Measurements from ENCODE around the gene TAF1B. TPM values are rescaled to one million over a fixed set of nuclear protein-coding genes. Genes with fewer than 3 reads are reported as not detected.

TAF1B gene
- 15.2 TPM for polyA plus RNA-seq (2012; ENCODE audit: insufficient read depth, insufficient read length)

GRCh38 chr2:9843229-9844035 lies at the start of gene TAF1B:
TAF1B (plus strand) TSS chr2:9843474; CDS start chr2:9843542, 68 bp downstream.
- peak within 1 kb of the TSS; percentile 90 for H3K4me3 ChIP-seq (ENCODE audit: low read length)
- peak; percentile 96 for DNase-seq (ENCODE audit: low read depth, low spot score)

GRCh38 chr2:9793918-9794717 lies 49.2 kb upstream of the TAF1B start:
- no peak overlapping the region for H3K4me3 ChIP-seq (ENCODE audit: low read length)
- no peak for DNase-seq (ENCODE audit: low read depth, low spot score)

- no peak for DNase-seq (ENCODE audit: low read depth, low spot score)
- H3K4me3 ChIP-seq (ENCODE audit: low read length), result no peak overlapping the region
Measured at GRCh38 chr2:9795071-9795470, 48.2 kb upstream of the TAF1B start.

- no peak overlapping the region for H3K4me3 ChIP-seq (ENCODE audit: low read length)
- no peak for DNase-seq (ENCODE audit: low read depth, low spot score)
Measured at GRCh38 chr2:9796056-9797010, 46.9 kb upstream of the TAF1B start.

- H3K4me3 ChIP-seq (ENCODE audit: low read length), result no peak overlapping the region
Measured at GRCh38 chr2:9797086-9797485, 46.2 kb upstream of the TAF1B start.

GRCh38 chr2:9797681-9798556 lies 45.4 kb upstream of the TAF1B start:
- no peak overlapping the region for H3K4me3 ChIP-seq (ENCODE audit: low read length)
- DNase-seq (ENCODE audit: low read depth, low spot score), result no peak

More at GRCh38 chr2:9797086-9797485, 46.2 kb upstream of the TAF1B start:
- DNase-seq (ENCODE audit: low read depth, low spot score), result no peak

- no peak for DNase-seq (ENCODE audit: low read depth, low spot score)
- no peak overlapping the region for H3K4me3 ChIP-seq (ENCODE audit: low read length)
Measured at GRCh38 chr2:9799011-9799596, 44.2 kb upstream of the TAF1B start.

GRCh38 chr2:9799729-9800632 lies 43.3 kb upstream of the TAF1B start:
- no peak overlapping the region for H3K4me3 ChIP-seq (ENCODE audit: low read length)
- peak; percentile 65 for DNase-seq (ENCODE audit: low read depth, low spot score)

- DNase-seq (ENCODE audit: low read depth, low spot score), result no peak
- no peak overlapping the region for H3K4me3 ChIP-seq (ENCODE audit: low read length)
Measured at GRCh38 chr2:9800639-9800974, 42.7 kb upstream of the TAF1B start.

GRCh38 chr2:9800975-9801726 lies 42.1 kb upstream of the TAF1B start:
- no peak overlapping the region for H3K4me3 ChIP-seq (ENCODE audit: low read length)
- no peak for DNase-seq (ENCODE audit: low read depth, low spot score)

- no peak for DNase-seq (ENCODE audit: low read depth, low spot score)
- H3K4me3 ChIP-seq (ENCODE audit: low read length), result no peak overlapping the region
Measured at GRCh38 chr2:9802576-9802993, 40.7 kb upstream of the TAF1B start.

- H3K4me3 ChIP-seq (ENCODE audit: low read length), result no peak overlapping the region
- DNase-seq (ENCODE audit: low read depth, low spot score), result no peak
Measured at GRCh38 chr2:9803023-9803805, 40.1 kb upstream of the TAF1B start.

- DNase-seq (ENCODE audit: low read depth, low spot score), result no peak
- no peak overlapping the region for H3K4me3 ChIP-seq (ENCODE audit: low read length)
Measured at GRCh38 chr2:9805435-9806297, 37.6 kb upstream of the TAF1B start.

- no peak for DNase-seq (ENCODE audit: low read depth, low spot score)
- no peak overlapping the region for H3K4me3 ChIP-seq (ENCODE audit: low read length)
Measured at GRCh38 chr2:9806298-9806610, 37.0 kb upstream of the TAF1B start.

- no peak for DNase-seq (ENCODE audit: low read depth, low spot score)
- H3K4me3 ChIP-seq (ENCODE audit: low read length), result no peak overlapping the region
Measured at GRCh38 chr2:9806656-9807055, 36.6 kb upstream of the TAF1B start.

Measured in Jurkat, Clone E6-1 (cell line).